ENCODE measurements around the gene NDST1. TPM values are rescaled to one million over a fixed set of nuclear protein-coding genes. Genes with fewer than 3 reads are reported as not detected.

NDST1 gene
- total RNA-seq, 1 experiment from 2014 or later: 69.9 TPM

- H3K27ac Mint-ChIP-seq: no peak overlapping the region
- peak; percentile 67 for ATAC-seq
- peak; percentile 91 for DNase-seq (ENCODE audit: low spot score)
- peaks cover 43% of the 10 kb centered on the region for H3K4me1 Mint-ChIP-seq
- H3K36me3 Mint-ChIP-seq: no peaks in the 10 kb centered on the region
- H3K27me3 Mint-ChIP-seq (ENCODE audit: low read depth): no peaks in the 10 kb centered on the region
- H3K9me3 Mint-ChIP-seq: no peaks in the 10 kb centered on the region
- H3K4me3 Mint-ChIP-seq: peak overlapping the region; percentile 15; the same call in 1 of the 2 replicates
- ChIA-PET POLR2A (no interaction called here), CTCF (interaction anchor here (0.5 to 5.9 kb wide), 41 partner anchors 8 to 1356 kb away, joined by 3 to 100 read pairs (median 4); partner anchors contain the start of genes MYOZ3, RBM22, RPS14 and SMIM3)
- TF ChIP-seq PREB (CRISPR knock-in tag; IDR thresholded peaks at IDR 0.05; ENCODE audit: borderline replicate concordance) (no peak), ZMAT4 (CRISPR knock-in tag; IDR thresholded peaks at IDR 0.05) (no peak), GRHL2 (CRISPR knock-in tag; IDR thresholded peaks at IDR 0.05; ENCODE audit: insufficient replicate concordance, severe bottlenecking) (no peak), ATF1 (CRISPR knock-in tag; IDR thresholded peaks at IDR 0.05) (no peak), ERG (CRISPR knock-in tag; IDR thresholded peaks at IDR 0.05) (no peak), SP1 (CRISPR knock-in tag; conservative IDR thresholded peaks at IDR 0.05) (peak; percentile 61), USF2 (CRISPR knock-in tag; IDR thresholded peaks at IDR 0.05) (0 out of 2 replicates have a peak, but pooled peaks have one; percentile 22), USF1 (CRISPR knock-in tag; IDR thresholded peaks at IDR 0.05) (no peak), CTCF (IDR thresholded peaks at IDR 0.05) (peak; percentile 87), NFE2L1 (CRISPR knock-in tag; IDR thresholded peaks at IDR 0.05) (no peak), MAX (CRISPR knock-in tag; IDR thresholded peaks at IDR 0.05) (peak; percentile 49)
Measured at GRCh38 chr5:150458802-150459557, 49.0 kb upstream of the NDST1 start.

- no peak for TF ChIP-seq MYBL2 (CRISPR knock-in tag; IDR thresholded peaks at IDR 0.05)
- TF ChIP-seq STAT6 (CRISPR knock-in tag; conservative IDR thresholded peaks at IDR 0.05; ENCODE audit: low read depth): no peak
- peaks cover 53% of the 10 kb centered on the region for H3K4me1 Mint-ChIP-seq
- H3K4me3 Mint-ChIP-seq: no peak overlapping the region
- DNase-seq (ENCODE audit: low spot score) (no peak), ATAC-seq (no peak)
- POLR2A ChIA-PET: interaction anchor here (1.9 kb wide), 1 partner anchor 11 kb away, joined by 5 read pairs; the partner anchor contains the start of gene RPS14
- H3K9me3 Mint-ChIP-seq: no peaks in the 10 kb centered on the region
- H3K27me3 Mint-ChIP-seq (ENCODE audit: low read depth): no peaks in the 10 kb centered on the region
- no peaks in the 10 kb centered on the region for H3K36me3 Mint-ChIP-seq
- CTCF ChIA-PET: interaction anchor here (0.9 to 5.9 kb wide), 7 partner anchors 10 to 98 kb away, joined by 3 to 100 read pairs (median 7); partner anchors contain the start of gene RPS14
- H3K27ac Mint-ChIP-seq: no peak overlapping the region
Measured at GRCh38 chr5:150460781-150461180, 47.1 kb upstream of the NDST1 start.
